Caco-2 (cell line): ENCODE results near the gene N4BP2. TPM values are rescaled to one million over a fixed set of nuclear protein-coding genes. Genes with fewer than 3 reads are reported as not detected.
"Not testable (repeated sequence)": the region's sequence is repeated elsewhere in the genome, so short reads cannot be mapped to it uniquely, and the experiment has no call there.

Source experiments
- BruUV-seq: library from RNA; stranded (reverse); fragments of 400-500 nt; replicated peaks from 2 replicates; lab custom pipeline; 2021; lab: Mats Ljungman, UMichigan
- CTCF ChIA-PET: fragments of 300-600 bp; sonication (Branson Sonifier 250); formaldehyde crosslinking; loops from one replicate; lab custom pipeline; 2022; ENCODE audit warnings: antibody characterized with exemption; lab: Charles Lee
- POLR2A ChIA-PET: fragments of 300-600 bp; sonication (Branson Sonifier 250); formaldehyde crosslinking; loops from one replicate; lab custom pipeline; 2022; ENCODE audit warnings: antibody characterized with exemption; lab: Charles Lee
- DNase-seq, 2 experiments: peaks; one replicate each; pipeline versions ENCODE4 v3.0.0 to v3.0.0-alpha.2; 2020 to 2022
- H3K27me3 ChIP-seq: replicated peaks from 2 replicates; pipeline ENCODE4 v1.6.0; 2011; ENCODE audit warnings: low read length; ENCODE audit not compliant: control insufficient read depth, insufficient read depth
- H3K36me3 ChIP-seq: 2 replicates; pipeline ENCODE4 v1.5.1; 2011; ENCODE audit warnings: low read length; ENCODE audit not compliant: control insufficient read depth, insufficient read depth
- H3K4me1 ChIP-seq: fragments of 250-450 bp; sonication (Bioruptor Pico); 2 replicates; pipeline ENCODE4 v1.5.1; 2020; ENCODE audit warnings: mild to moderate bottlenecking
- H3K4me3 ChIP-seq: 2 replicates; pipeline ENCODE4 v1.5.1; 2011; ENCODE audit warnings: low read depth, mild to moderate bottlenecking, control low read depth, low read length
- H3K9me3 ChIP-seq: fragments of 250-450 bp; sonication (Bioruptor Pico); 2 replicates; pipeline ENCODE4 v1.5.1; 2020; ENCODE audit warnings: mild to moderate bottlenecking, moderate library complexity
- H3K27ac Mint-ChIP-seq: one replicate; pipeline ENCODE4 v1.8.0; 2022; ENCODE audit warnings: mixed read lengths; ENCODE audit not compliant: unreplicated experiment
- H3K27me3 Mint-ChIP-seq: one replicate; pipeline ENCODE4 v1.8.0; 2022; ENCODE audit warnings: mixed read lengths; ENCODE audit not compliant: insufficient read depth, unreplicated experiment
- H3K36me3 Mint-ChIP-seq: one replicate; pipeline ENCODE4 v1.8.0; 2022; ENCODE audit warnings: mild to moderate bottlenecking, mixed read lengths; ENCODE audit not compliant: insufficient read depth, unreplicated experiment
- H3K4me1 Mint-ChIP-seq: one replicate; pipeline ENCODE4 v1.8.0; 2022; ENCODE audit warnings: low read depth, mixed read lengths; ENCODE audit not compliant: unreplicated experiment
- H3K4me3 Mint-ChIP-seq: one replicate; pipeline ENCODE4 v1.8.0; 2022; ENCODE audit warnings: mild to moderate bottlenecking, moderate library complexity, mixed read lengths; ENCODE audit not compliant: unreplicated experiment
- H3K9me3 Mint-ChIP-seq: one replicate; pipeline ENCODE4 v1.8.0; 2022; ENCODE audit warnings: mixed read lengths; ENCODE audit not compliant: unreplicated experiment
- CTCF ChIP-seq, 2 experiments: fragments of 200-600 bp in 1 of 2; IDR thresholded peaks; 1 replicate in 1 of 2; 2 replicates in 1 of 2; pipeline versions ENCODE4 v1.5.1 to v1.8.0; 2011 to 2022; ENCODE audit warnings: antibody characterized with exemption in 1 of 2, control low read depth in 1 of 2, inconsistent platforms in 1 of 2, low read depth in 1 of 2, low read length in 1 of 2, mild to moderate bottlenecking in 1 of 2, moderate library complexity in 1 of 2; ENCODE audit not compliant: insufficient read depth in 1 of 2, severe bottlenecking in 1 of 2, unreplicated experiment in 1 of 2
- intact Hi-C: fragments of 100-400 bp; cut with micrococcal nuclease; formaldehyde crosslinking; loops from one replicate; pipeline ENCODE4 v1.10.0; 2022; ENCODE audit not compliant: unreplicated experiment
- total RNA-seq: library from RNA; stranded (reverse); gene quantifications from 2 replicates; pipeline ENCODE4 v1.2.3, GENCODE V29; 2022

The N4BP2 gene
- total RNA-seq, 1 experiment from 2014 or later: 28.7 TPM

GRCh38 chr4:40130401-40131036 is 73.9 kb downstream of the N4BP2 start:
- Mint-ChIP-seq H3K9me3 (no peaks in the 10 kb centered on the region), H3K36me3 (peaks cover 32% of the 10 kb centered on the region), H3K4me1 (no peaks in the 10 kb centered on the region), H3K27ac (no peak overlapping the region), H3K4me3 (no peak overlapping the region), H3K27me3 (no peaks in the 10 kb centered on the region)
- H3K4me1 ChIP-seq: no peaks in the 10 kb centered on the region
- POLR2A ChIA-PET: interaction anchor here (1.0 kb wide), 1 partner anchor 72 kb away, joined by 3 read pairs; no protein-coding TSS in a partner anchor
- no peak for DNase-seq
- BruUV-seq: no TSS peak
- no peak overlapping the region for H3K4me3 ChIP-seq
- no peaks in the 10 kb centered on the region for H3K9me3 ChIP-seq
- CTCF ChIA-PET: no interaction called here
- no peak for TF ChIP-seq CTCF (IDR thresholded peaks at IDR 0.05; ENCODE audit: insufficient read depth in 1 of 2, low read depth in 1 of 2, low read length in 1 of 2, severe bottlenecking in 1 of 2, unreplicated experiment in 1 of 2)
- no peaks in the 10 kb centered on the region for H3K36me3 ChIP-seq
- no peaks in the 10 kb centered on the region for H3K27me3 ChIP-seq
- intact Hi-C loops: no loop called here

GRCh38 chr4:40132816-40133215 is 76.2 kb downstream of the N4BP2 start:
- H3K27me3 ChIP-seq: no peaks in the 10 kb centered on the region
- H3K4me3 Mint-ChIP-seq: no peak overlapping the region
- no peak for TF ChIP-seq CTCF (IDR thresholded peaks at IDR 0.05; ENCODE audit: insufficient read depth in 1 of 2, low read depth in 1 of 2, low read length in 1 of 2, severe bottlenecking in 1 of 2, unreplicated experiment in 1 of 2)
- ChIA-PET POLR2A (no interaction called here), CTCF (no interaction called here)
- peaks cover 48% of the 10 kb centered on the region for H3K36me3 Mint-ChIP-seq
- H3K27ac Mint-ChIP-seq: no peak overlapping the region
- no peaks in the 10 kb centered on the region for H3K27me3 Mint-ChIP-seq
- no peak for DNase-seq
- no TSS peak for BruUV-seq
- intact Hi-C loops: no loop called here
- no peaks in the 10 kb centered on the region for H3K4me1 Mint-ChIP-seq
- no peaks in the 10 kb centered on the region for H3K9me3 ChIP-seq
- no peaks in the 10 kb centered on the region for H3K9me3 Mint-ChIP-seq
- no peaks in the 10 kb centered on the region for H3K4me1 ChIP-seq
- no peaks in the 10 kb centered on the region for H3K36me3 ChIP-seq
- no peak overlapping the region for H3K4me3 ChIP-seq

- no peak for TF ChIP-seq CTCF (IDR thresholded peaks at IDR 0.05; ENCODE audit: insufficient read depth in 1 of 2, low read depth in 1 of 2, low read length in 1 of 2, severe bottlenecking in 1 of 2, unreplicated experiment in 1 of 2)
- H3K4me1 ChIP-seq: no peaks in the 10 kb centered on the region
- H3K27me3 Mint-ChIP-seq: no peaks in the 10 kb centered on the region
- CTCF ChIA-PET: interaction anchor here (0.5 kb wide), 1 partner anchor 75 kb away, joined by 3 read pairs; no protein-coding TSS in a partner anchor
- DNase-seq: no peak
- intact Hi-C loops: no loop called here
- no peaks in the 10 kb centered on the region for H3K27me3 ChIP-seq
- no TSS peak for BruUV-seq
- H3K4me1 Mint-ChIP-seq: no peaks in the 10 kb centered on the region
- no peaks in the 10 kb centered on the region for H3K36me3 ChIP-seq
- no peaks in the 10 kb centered on the region for H3K9me3 ChIP-seq
- H3K36me3 Mint-ChIP-seq: peaks cover 39% of the 10 kb centered on the region
- H3K27ac Mint-ChIP-seq: no peak overlapping the region
- H3K9me3 Mint-ChIP-seq: no peaks in the 10 kb centered on the region
- POLR2A ChIA-PET: no interaction called here
- no peak overlapping the region for H3K4me3 Mint-ChIP-seq
- H3K4me3 ChIP-seq: no peak overlapping the region
These were observed 77.7 kb downstream of the N4BP2 start for GRCh38 chr4:40134206-40134917.

- H3K27me3 Mint-ChIP-seq, H3K4me1 ChIP-seq, H3K9me3 Mint-ChIP-seq, H3K4me1 Mint-ChIP-seq, CTCF ChIA-PET, H3K4me3 Mint-ChIP-seq, H3K27ac Mint-ChIP-seq, POLR2A ChIA-PET, H3K27me3 ChIP-seq, H3K36me3 ChIP-seq, intact Hi-C loops, H3K4me3 ChIP-seq, H3K9me3 ChIP-seq, DNase-seq, BruUV-seq: not testable (repeated sequence)
- H3K36me3 Mint-ChIP-seq: peaks cover 40% of the 10 kb centered on the region
These were observed 79.6 kb downstream of the N4BP2 start for GRCh38 chr4:40136202-40136601.
